Natural killer cell treated with Interleukin-12 subunit alpha and Interleukin-12 subunit beta and Interleukin-15 and Interleukin-18, amount 100 ng/mL, for 72 hours (primary cell): Measurements from ENCODE around the gene HS6ST3. TPM values are rescaled to one million over a fixed set of nuclear protein-coding genes. Genes with fewer than 3 reads are reported as not detected.

Source experiments
- ATAC-seq, 2 donors: fragments of 150-1000 bp; cut with Tn5 transposase in 1 of 2; sonication (Bioruptor Pico), chemical (Tn5 transposase) in 1 of 2; 2 replicates each; pipeline ENCODE4 v1.10.0; 2021
- DNase-seq: peaks from one replicate; pipeline ENCODE4 v3.0.0; 2022; ENCODE audit warnings: low spot score
- H3K27ac Mint-ChIP-seq, 2 donors: 1 replicate in 1 of 2; 2 replicates in 1 of 2; pipeline ENCODE4 v1.8.0; 2022; ENCODE audit warnings: mixed read lengths in 2 of 2, mild to moderate bottlenecking in 1 of 2, moderate library complexity in 1 of 2
- H3K27me3 Mint-ChIP-seq, 2 donors: 1 replicate in 1 of 2; 2 replicates in 1 of 2; pipeline ENCODE4 v1.8.0; 2022; ENCODE audit warnings: mixed read lengths in 2 of 2
- H3K36me3 Mint-ChIP-seq: one replicate; pipeline ENCODE4 v1.8.0; 2022; ENCODE audit warnings: mixed read lengths
- H3K4me1 Mint-ChIP-seq, 2 donors: 1 replicate in 1 of 2; 2 replicates in 1 of 2; pipeline ENCODE4 v1.8.0; 2022; ENCODE audit warnings: low read depth in 2 of 2, mixed read lengths in 2 of 2, mild to moderate bottlenecking in 1 of 2
- H3K4me3 Mint-ChIP-seq: one replicate; pipeline ENCODE4 v1.8.0; 2022; ENCODE audit warnings: mixed read lengths
- H3K9me3 Mint-ChIP-seq: 2 replicates; pipeline ENCODE4 v1.8.0; 2022; ENCODE audit warnings: mixed read lengths
- total RNA-seq, 2 donors: library from RNA; stranded (reverse); gene quantifications; one replicate each; pipeline ENCODE4 v1.2.3, GENCODE V29; 2022

Gene HS6ST3
- total RNA-seq, 2 donors from 2014 or later, result not detected

- Mint-ChIP-seq H3K36me3 (no peaks in the 10 kb centered on the region), H3K9me3 (peaks cover 11% of the 10 kb centered on the region), H3K27ac (no peak overlapping the region), H3K27me3 (no peaks in the 10 kb centered on the region), H3K4me3 (no peak overlapping the region), H3K4me1 (no peaks in the 10 kb centered on the region)
- ATAC-seq, result no peak
- no peak for DNase-seq
Observed at GRCh38 chr13:96248103-96248502, 158.2 kb downstream of the HS6ST3 start.

GRCh38 chr13:96248996-96249395 lies 159.1 kb downstream of the HS6ST3 start:
- H3K27ac Mint-ChIP-seq, result no peak overlapping the region
- no peaks in the 10 kb centered on the region for H3K4me1 Mint-ChIP-seq
- ATAC-seq (no peak), DNase-seq (no peak)
- H3K36me3 Mint-ChIP-seq, result no peaks in the 10 kb centered on the region
- H3K9me3 Mint-ChIP-seq, result peaks cover 15% of the 10 kb centered on the region
- H3K27me3 Mint-ChIP-seq, result no peaks in the 10 kb centered on the region
- no peak overlapping the region for H3K4me3 Mint-ChIP-seq

DNA sequence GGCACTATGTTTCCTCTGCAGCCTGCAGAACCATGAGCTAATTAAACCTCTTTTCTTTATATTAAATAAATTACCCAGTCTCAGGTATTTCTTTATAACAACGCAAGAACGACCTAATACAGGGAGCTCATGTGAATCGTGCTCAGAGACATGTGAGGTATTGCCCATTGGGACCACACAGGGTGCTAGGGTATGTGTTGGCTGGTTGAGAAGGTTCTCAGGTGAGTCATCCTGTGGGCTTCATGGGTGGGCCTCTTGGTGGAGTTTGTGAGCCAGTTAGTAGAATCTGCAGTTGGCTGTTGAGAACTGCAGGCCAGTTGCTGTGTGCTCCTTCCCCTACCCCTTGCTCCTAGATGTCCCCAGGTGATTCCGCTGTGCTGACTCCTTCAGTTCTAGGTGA lies 163.0 kb downstream of the HS6ST3 start:
- no peaks in the 10 kb centered on the region for H3K36me3 Mint-ChIP-seq
- DNase-seq, result no peak
- no peak overlapping the region for H3K4me3 Mint-ChIP-seq
- H3K27me3 Mint-ChIP-seq, result no peaks in the 10 kb centered on the region
- no peak for ATAC-seq
- no peak overlapping the region for H3K27ac Mint-ChIP-seq
- H3K4me1 Mint-ChIP-seq, result no peaks in the 10 kb centered on the region
- H3K9me3 Mint-ChIP-seq, result peaks cover 12% of the 10 kb centered on the region

- H3K9me3 Mint-ChIP-seq, result peaks cover 24% of the 10 kb centered on the region
- DNase-seq (no peak), ATAC-seq (no peak)
- H3K36me3 Mint-ChIP-seq, result no peaks in the 10 kb centered on the region
- H3K27ac Mint-ChIP-seq, result no peak overlapping the region
- H3K4me1 Mint-ChIP-seq, result no peaks in the 10 kb centered on the region
- H3K4me3 Mint-ChIP-seq, result no peak overlapping the region
- H3K27me3 Mint-ChIP-seq, result no peaks in the 10 kb centered on the region
Observed at GRCh38 chr13:96273196-96273595, 183.3 kb downstream of the HS6ST3 start.

DNA sequence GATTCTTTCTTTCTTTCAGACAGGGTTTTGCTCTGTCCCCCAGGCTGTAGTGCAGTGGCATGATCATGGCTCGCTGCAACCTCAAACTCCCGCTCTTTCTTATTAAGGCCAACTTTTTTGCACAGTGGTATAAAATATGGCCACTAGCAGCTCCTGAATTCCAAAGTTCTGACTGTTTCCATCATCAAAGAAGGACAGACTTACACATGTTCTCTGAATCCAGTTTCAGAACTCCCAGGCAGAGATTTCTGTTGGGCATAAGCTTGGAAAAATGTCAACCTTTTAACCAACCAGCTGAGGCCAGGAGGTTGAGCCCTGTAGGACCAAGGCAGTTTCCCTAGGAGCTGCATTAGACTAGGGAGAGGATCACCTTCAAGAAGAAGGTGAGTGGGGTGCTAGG lies 184.1 kb downstream of the HS6ST3 start:
- Mint-ChIP-seq H3K4me3 (no peak overlapping the region), H3K27me3 (no peaks in the 10 kb centered on the region), H3K4me1 (no peaks in the 10 kb centered on the region), H3K9me3 (peaks cover 24% of the 10 kb centered on the region), H3K36me3 (no peaks in the 10 kb centered on the region), H3K27ac (no peak overlapping the region)
- no peak for DNase-seq
- ATAC-seq, result no peak

- Mint-ChIP-seq H3K36me3 (no peaks in the 10 kb centered on the region), H3K27ac (no peak overlapping the region), H3K9me3 (peaks cover 16% of the 10 kb centered on the region), H3K4me1 (no peaks in the 10 kb centered on the region), H3K4me3 (no peak overlapping the region), H3K27me3 (no peaks in the 10 kb centered on the region)
- ATAC-seq, result no peak
- DNase-seq, result no peak
Observed at GRCh38 chr13:96279904-96280303, 190.0 kb downstream of the HS6ST3 start.

DNA sequence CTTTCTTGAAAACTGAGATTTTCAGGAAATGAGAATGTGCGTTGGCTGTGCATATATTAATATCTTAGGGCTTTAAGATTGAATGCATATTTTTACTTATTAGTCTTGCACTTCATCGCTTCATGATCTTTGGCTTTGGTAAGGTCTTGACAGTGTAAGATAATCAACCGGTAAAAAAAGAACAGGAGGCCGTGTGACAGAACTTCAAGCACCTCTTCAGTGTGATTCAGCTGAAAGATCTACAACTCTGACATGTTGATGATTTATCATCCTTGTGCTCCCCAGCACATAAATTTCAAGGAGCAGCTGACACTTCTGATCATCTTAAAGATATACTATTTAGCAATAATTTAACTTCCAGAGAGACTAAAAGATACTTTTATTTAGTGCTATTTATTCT lies 195.1 kb downstream of the HS6ST3 start:
- Mint-ChIP-seq H3K36me3 (no peaks in the 10 kb centered on the region), H3K4me3 (no peak overlapping the region), H3K27me3 (no peaks in the 10 kb centered on the region), H3K27ac (no peak overlapping the region), H3K9me3 (peaks cover 20% of the 10 kb centered on the region), H3K4me1 (no peaks in the 10 kb centered on the region)
- no peak for ATAC-seq
- DNase-seq, result no peak

GRCh38 chr13:96285729-96286128 lies 195.8 kb downstream of the HS6ST3 start:
- peaks cover 24% of the 10 kb centered on the region for H3K9me3 Mint-ChIP-seq
- no peaks in the 10 kb centered on the region for H3K36me3 Mint-ChIP-seq
- no peaks in the 10 kb centered on the region for H3K4me1 Mint-ChIP-seq
- H3K27me3 Mint-ChIP-seq, result no peaks in the 10 kb centered on the region
- H3K4me3 Mint-ChIP-seq, result no peak overlapping the region
- DNase-seq (no peak), ATAC-seq (no peak)
- H3K27ac Mint-ChIP-seq, result no peak overlapping the region

DNA sequence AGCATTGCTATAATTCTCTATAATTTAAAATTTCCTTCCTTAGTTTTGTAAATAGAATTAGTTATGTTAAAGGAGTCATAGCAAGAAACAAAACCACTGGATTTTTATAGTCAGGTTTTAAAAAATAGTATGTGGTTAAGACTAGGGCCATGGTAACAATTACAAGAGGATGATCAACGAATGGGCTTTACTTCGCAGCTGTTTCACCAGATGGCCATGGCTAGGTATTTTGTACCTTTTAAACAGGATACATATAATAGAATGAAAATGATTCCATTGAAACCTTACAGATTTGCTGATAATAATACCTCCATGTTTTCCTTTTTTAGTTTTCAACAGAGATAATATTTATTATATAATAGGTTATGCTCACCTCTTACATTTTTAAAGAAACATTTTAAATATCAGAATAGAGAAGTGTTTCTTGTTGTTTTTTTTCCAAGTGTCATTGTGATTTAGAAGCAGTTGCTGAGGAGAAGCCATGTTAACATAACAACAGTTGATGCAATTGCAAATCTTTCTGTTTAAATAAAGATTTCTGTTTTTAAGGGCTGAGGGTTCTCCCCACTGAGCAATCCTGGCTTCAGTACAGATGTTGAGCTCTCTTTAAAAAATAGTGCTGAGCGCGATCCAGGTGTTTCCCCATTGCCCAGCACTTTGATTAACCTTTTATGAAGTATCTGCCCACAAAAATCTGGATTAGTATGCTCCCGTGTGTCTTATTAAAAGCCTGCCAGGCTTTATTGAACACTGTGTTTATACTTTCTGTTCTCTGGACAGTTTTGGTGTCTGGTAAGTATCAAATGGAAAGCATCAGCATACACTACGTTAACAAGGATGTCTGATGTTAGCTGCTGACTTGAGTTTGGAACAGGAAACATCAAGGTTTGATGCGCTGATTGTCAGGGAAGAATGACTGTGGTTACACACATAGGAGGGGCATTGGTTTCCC lies 205.3 kb downstream of the HS6ST3 start:
- Mint-ChIP-seq H3K36me3 (peaks cover 8% of the 10 kb centered on the region), H3K27ac (no peak overlapping the region)
- ATAC-seq, result no peak

DNA sequence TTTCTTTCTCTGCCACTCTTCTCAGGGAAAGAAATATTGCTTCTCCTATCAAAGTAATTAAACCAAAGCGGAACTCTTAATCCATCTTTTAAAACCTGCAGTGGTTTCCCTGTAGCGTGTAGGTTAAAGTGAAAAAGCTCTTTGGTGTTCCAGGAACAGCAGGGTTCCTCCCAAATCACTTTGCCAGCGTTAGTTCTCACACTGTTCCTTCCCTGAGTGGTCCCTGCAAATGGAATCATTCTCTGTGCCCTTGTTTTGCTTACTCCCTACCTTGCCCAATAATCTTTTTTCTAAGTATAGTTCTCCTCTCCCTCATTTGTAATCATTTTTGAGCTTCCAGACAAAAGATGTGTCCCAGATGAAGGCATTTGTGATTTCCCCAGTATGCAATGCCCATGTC lies 207.5 kb downstream of the HS6ST3 start:
- peaks cover 8% of the 10 kb centered on the region for H3K36me3 Mint-ChIP-seq
- peaks cover 7% of the 10 kb centered on the region for H3K9me3 Mint-ChIP-seq
- H3K4me1 Mint-ChIP-seq, result no peaks in the 10 kb centered on the region
- ATAC-seq, result no peak
- no peaks in the 10 kb centered on the region for H3K27me3 Mint-ChIP-seq
- no peak overlapping the region for H3K27ac Mint-ChIP-seq
- no peak for DNase-seq
- H3K4me3 Mint-ChIP-seq, result no peak overlapping the region

More for the DNA sequence above, 205.3 kb downstream of the HS6ST3 start:
- H3K4me3 Mint-ChIP-seq, result no peak overlapping the region
- H3K4me1 Mint-ChIP-seq, result no peaks in the 10 kb centered on the region
- H3K27me3 Mint-ChIP-seq, result no peaks in the 10 kb centered on the region
- no peak for DNase-seq
- H3K9me3 Mint-ChIP-seq, result peaks cover 17% of the 10 kb centered on the region

DNA sequence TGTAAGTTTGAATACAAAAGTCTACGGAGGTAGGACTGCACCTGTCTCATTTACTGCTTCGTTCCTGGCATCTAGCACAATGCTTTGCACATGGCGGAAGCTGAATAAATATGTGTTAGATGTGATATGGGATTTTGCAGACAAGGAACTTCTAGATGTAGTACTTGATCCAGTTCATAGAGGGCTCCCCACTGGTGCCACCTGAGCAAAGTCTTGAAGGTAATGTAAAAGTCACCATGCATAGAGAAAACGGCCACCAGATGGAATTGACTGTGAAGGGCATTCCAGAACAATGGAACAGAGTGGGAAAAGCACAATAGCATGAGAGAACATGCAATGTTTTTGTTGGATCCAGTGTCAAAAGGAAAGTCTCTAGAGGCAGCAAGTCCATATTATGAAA lies 209.3 kb downstream of the HS6ST3 start:
- no peaks in the 10 kb centered on the region for H3K4me1 Mint-ChIP-seq
- peaks cover 8% of the 10 kb centered on the region for H3K36me3 Mint-ChIP-seq

GRCh38 chr13:96308568-96308967 lies 218.7 kb downstream of the HS6ST3 start:
- Mint-ChIP-seq H3K36me3 (no peaks in the 10 kb centered on the region), H3K27me3 (no peaks in the 10 kb centered on the region), H3K4me3 (no peak overlapping the region), H3K27ac (no peak overlapping the region), H3K4me1 (no peaks in the 10 kb centered on the region), H3K9me3 (peaks cover 22% of the 10 kb centered on the region)
- ATAC-seq (no peak), DNase-seq (no peak)

More for the DNA sequence above, 209.3 kb downstream of the HS6ST3 start:
- H3K9me3 Mint-ChIP-seq, result peaks cover 7% of the 10 kb centered on the region
- ATAC-seq (no peak), DNase-seq (no peak)
- no peak overlapping the region for H3K27ac Mint-ChIP-seq
- H3K4me3 Mint-ChIP-seq, result no peak overlapping the region
- no peaks in the 10 kb centered on the region for H3K27me3 Mint-ChIP-seq

DNA sequence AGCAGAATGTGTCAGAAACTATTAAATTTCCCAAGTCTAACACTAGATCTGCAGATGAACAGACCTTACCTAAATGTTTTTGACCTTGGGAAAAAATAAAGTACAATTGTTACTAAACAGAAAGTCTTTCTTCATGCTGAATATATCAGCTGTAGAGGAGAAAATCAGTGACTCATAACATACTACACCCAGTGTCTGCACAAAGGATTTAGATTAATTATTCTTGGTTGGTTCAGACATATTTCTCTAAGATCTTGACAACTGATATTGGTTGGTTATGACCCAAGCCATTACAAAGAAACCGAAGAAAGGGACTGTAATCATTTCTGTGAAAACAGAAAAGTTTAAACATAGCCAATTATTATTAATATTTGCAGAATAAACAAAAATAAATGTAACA lies 225.1 kb downstream of the HS6ST3 start:
- ATAC-seq, result no peak
- H3K27me3 Mint-ChIP-seq, result no peaks in the 10 kb centered on the region
- H3K27ac Mint-ChIP-seq, result no peak overlapping the region
- H3K4me3 Mint-ChIP-seq, result no peak overlapping the region
- peaks cover 17% of the 10 kb centered on the region for H3K9me3 Mint-ChIP-seq
- DNase-seq, result no peak
- no peaks in the 10 kb centered on the region for H3K36me3 Mint-ChIP-seq
- H3K4me1 Mint-ChIP-seq, result no peaks in the 10 kb centered on the region

GRCh38 chr13:96338030-96338429 lies 248.1 kb downstream of the HS6ST3 start:
- Mint-ChIP-seq H3K27ac (no peak overlapping the region), H3K4me3 (no peak overlapping the region), H3K4me1 (no peaks in the 10 kb centered on the region), H3K36me3 (peaks cover 4% of the 10 kb centered on the region), H3K27me3 (no peaks in the 10 kb centered on the region), H3K9me3 (peaks cover 25% of the 10 kb centered on the region)
- no peak for DNase-seq
- no peak for ATAC-seq

GRCh38 chr13:96342286-96342685 lies 252.4 kb downstream of the HS6ST3 start:
- DNase-seq, result no peak
- Mint-ChIP-seq H3K36me3 (peaks cover 4% of the 10 kb centered on the region), H3K4me1 (no peaks in the 10 kb centered on the region), H3K9me3 (peaks cover 18% of the 10 kb centered on the region), H3K4me3 (no peak overlapping the region), H3K27ac (no peak overlapping the region), H3K27me3 (no peaks in the 10 kb centered on the region)
- ATAC-seq, result no peak
